ENCODE data around the gene PRRG3. TPM values are rescaled to one million over a fixed set of nuclear protein-coding genes. Genes with fewer than 3 reads are reported as not detected.

PRRG3 gene
- total RNA-seq, 1 donor from 2014 or later = 0.18 TPM

DNA sequence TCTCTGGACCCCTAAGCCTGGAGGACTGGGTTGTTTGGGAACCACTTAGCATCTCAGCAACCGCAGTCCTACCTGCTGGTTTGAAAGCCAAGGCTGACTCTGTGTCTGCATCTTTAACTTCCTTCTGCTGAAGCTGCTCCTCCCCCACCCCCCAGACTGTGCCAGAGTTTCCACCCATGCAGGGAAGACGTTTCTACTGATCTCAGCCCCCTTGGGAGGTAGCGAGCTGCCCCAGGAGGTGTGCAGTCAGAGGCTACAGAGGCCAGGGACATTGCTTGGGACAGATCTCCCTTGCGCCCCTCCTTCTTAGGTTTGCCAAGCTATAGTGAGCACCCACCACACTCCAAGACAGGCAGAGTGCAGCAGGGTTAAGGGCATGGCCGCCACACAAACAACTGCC, 15.9 kb downstream of the PRRG3 start:
- H3K9me3 Mint-ChIP-seq (ENCODE audit: unreplicated experiment) = no peaks in the 10 kb centered on the region
- Histone ChIP-seq H3K27ac (ENCODE audit: low read depth, low read length) (no peak overlapping the region), H3K4me2 (ENCODE audit: low read length) (no peak overlapping the region), H3K27me3 (ENCODE audit: insufficient read depth, low read length) (no peaks in the 10 kb centered on the region), H4K20me1 (ENCODE audit: insufficient read depth, low read length) (no peaks in the 10 kb centered on the region), H3K36me3 (ENCODE audit: insufficient read depth, low read length) (no peaks in the 10 kb centered on the region), H3K4me3 (ENCODE audit: insufficient read depth, low read depth, low read length) (no peak overlapping the region), H3K9me3 (ENCODE audit: insufficient read depth, low read depth, low read length) (no peaks in the 10 kb centered on the region), H3K79me2 (ENCODE audit: insufficient read depth, low read length) (no peaks in the 10 kb centered on the region), H2AFZ (ENCODE audit: low read depth, low read length) (no peak overlapping the region), H3K4me1 (ENCODE audit: insufficient read depth, low read length) (no peaks in the 10 kb centered on the region), H3K9ac (ENCODE audit: low read length) (no peak overlapping the region)
- H3K4me1 Mint-ChIP-seq (ENCODE audit: low read depth, unreplicated experiment) = peaks cover 4% of the 10 kb centered on the region
- no peak overlapping the region for H3K27ac Mint-ChIP-seq (ENCODE audit: unreplicated experiment)
- FAIRE-seq (no peak), DNase-seq (ENCODE audit: low read depth) (no peak)
- no peak overlapping the region for H3K4me3 Mint-ChIP-seq (ENCODE audit: unreplicated experiment)
- H3K36me3 Mint-ChIP-seq (ENCODE audit: low read depth, unreplicated experiment) = no peaks in the 10 kb centered on the region
- H3K27me3 Mint-ChIP-seq (ENCODE audit: low read depth, unreplicated experiment) = peaks cover 15% of the 10 kb centered on the region
- no peak for TF ChIP-seq EZH2 (IDR thresholded peaks at IDR 0.05; ENCODE audit: insufficient read depth, low read length)
- TF ChIP-seq, protein P1, sequence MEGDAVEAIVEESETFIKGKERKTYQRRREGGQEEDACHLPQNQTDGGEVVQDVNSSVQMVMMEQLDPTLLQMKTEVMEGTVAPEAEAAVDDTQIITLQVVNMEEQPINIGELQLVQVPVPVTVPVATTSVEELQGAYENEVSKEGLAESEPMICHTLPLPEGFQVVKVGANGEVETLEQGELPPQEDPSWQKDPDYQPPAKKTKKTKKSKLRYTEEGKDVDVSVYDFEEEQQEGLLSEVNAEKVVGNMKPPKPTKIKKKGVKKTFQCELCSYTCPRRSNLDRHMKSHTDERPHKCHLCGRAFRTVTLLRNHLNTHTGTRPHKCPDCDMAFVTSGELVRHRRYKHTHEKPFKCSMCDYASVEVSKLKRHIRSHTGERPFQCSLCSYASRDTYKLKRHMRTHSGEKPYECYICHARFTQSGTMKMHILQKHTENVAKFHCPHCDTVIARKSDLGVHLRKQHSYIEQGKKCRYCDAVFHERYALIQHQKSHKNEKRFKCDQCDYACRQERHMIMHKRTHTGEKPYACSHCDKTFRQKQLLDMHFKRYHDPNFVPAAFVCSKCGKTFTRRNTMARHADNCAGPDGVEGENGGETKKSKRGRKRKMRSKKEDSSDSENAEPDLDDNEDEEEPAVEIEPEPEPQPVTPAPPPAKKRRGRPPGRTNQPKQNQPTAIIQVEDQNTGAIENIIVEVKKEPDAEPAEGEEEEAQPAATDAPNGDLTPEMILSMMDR (IDR thresholded peaks at IDR 0.05; ENCODE audit: insufficient read depth, low read depth, low read length) = no peak

DNA sequence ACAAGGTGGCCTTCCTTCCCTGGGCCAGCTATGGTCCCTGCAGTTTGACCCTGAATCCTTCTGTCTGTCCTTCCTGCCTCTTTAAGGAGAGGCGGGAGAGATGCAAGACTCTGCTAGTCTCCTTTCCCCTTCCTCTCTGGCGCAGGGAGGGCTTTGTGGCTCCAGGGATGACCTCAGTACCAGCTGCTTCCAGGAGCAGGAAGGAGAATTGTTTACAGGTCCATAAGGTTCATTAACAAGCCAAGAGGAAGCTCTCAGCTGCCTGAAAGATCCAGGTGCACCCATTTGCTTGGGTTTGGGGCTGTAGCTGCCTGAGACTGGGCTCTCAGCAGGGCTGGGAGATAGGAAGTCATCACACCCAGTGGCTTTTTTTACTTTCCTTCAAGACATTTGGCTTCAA, 16.5 kb downstream of the PRRG3 start:
- DNase-seq (ENCODE audit: low read depth) (no peak), FAIRE-seq (no peak)
- Histone ChIP-seq H3K27me3 (ENCODE audit: insufficient read depth, low read length) (no peaks in the 10 kb centered on the region), H2AFZ (ENCODE audit: low read depth, low read length) (no peak overlapping the region), H4K20me1 (ENCODE audit: insufficient read depth, low read length) (no peaks in the 10 kb centered on the region), H3K27ac (ENCODE audit: low read depth, low read length) (no peak overlapping the region), H3K4me1 (ENCODE audit: insufficient read depth, low read length) (no peaks in the 10 kb centered on the region), H3K36me3 (ENCODE audit: insufficient read depth, low read length) (no peaks in the 10 kb centered on the region), H3K9ac (ENCODE audit: low read length) (no peak overlapping the region), H3K4me2 (ENCODE audit: low read length) (no peak overlapping the region), H3K79me2 (ENCODE audit: insufficient read depth, low read length) (no peaks in the 10 kb centered on the region), H3K4me3 (ENCODE audit: insufficient read depth, low read depth, low read length) (no peak overlapping the region), H3K9me3 (ENCODE audit: insufficient read depth, low read depth, low read length) (no peaks in the 10 kb centered on the region)
- no peak overlapping the region for H3K27ac Mint-ChIP-seq (ENCODE audit: unreplicated experiment)
- no peaks in the 10 kb centered on the region for H3K9me3 Mint-ChIP-seq (ENCODE audit: unreplicated experiment)
- no peaks in the 10 kb centered on the region for H3K36me3 Mint-ChIP-seq (ENCODE audit: low read depth, unreplicated experiment)
- TF ChIP-seq, protein P1 (IDR thresholded peaks at IDR 0.05; ENCODE audit: insufficient read depth, low read depth, low read length) = no peak
- no peak for TF ChIP-seq EZH2 (IDR thresholded peaks at IDR 0.05; ENCODE audit: insufficient read depth, low read length)
- peaks cover 21% of the 10 kb centered on the region for H3K27me3 Mint-ChIP-seq (ENCODE audit: low read depth, unreplicated experiment)
- peaks cover 4% of the 10 kb centered on the region for H3K4me1 Mint-ChIP-seq (ENCODE audit: low read depth, unreplicated experiment)
- H3K4me3 Mint-ChIP-seq (ENCODE audit: unreplicated experiment) = no peak overlapping the region

DNA sequence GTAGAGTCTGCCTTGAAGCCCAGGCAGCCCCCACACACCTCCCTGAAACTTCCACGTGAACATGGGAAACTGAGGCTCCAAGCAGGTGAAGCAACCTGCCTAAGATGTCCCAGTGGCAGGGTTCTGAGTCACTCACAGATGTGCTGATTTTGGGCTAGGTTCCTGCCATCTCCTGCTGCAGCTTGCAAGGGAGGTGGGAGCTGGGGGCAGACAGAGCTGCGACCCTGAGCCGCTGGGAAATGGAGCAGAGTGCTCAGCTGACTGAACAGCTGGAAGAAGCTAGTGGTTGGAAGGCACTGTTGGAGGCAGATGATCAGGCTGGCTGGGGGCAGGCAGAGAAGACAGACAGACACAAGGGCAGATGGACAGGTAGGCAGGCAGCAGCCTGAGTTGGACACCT, 17.0 kb downstream of the PRRG3 start:
- Histone ChIP-seq H4K20me1 (ENCODE audit: insufficient read depth, low read length) (no peaks in the 10 kb centered on the region), H3K4me3 (ENCODE audit: insufficient read depth, low read depth, low read length) (no peak overlapping the region), H3K27ac (ENCODE audit: low read depth, low read length) (no peak overlapping the region), H2AFZ (ENCODE audit: low read depth, low read length) (no peak overlapping the region), H3K27me3 (ENCODE audit: insufficient read depth, low read length) (no peaks in the 10 kb centered on the region), H3K36me3 (ENCODE audit: insufficient read depth, low read length) (no peaks in the 10 kb centered on the region), H3K9ac (ENCODE audit: low read length) (no peak overlapping the region), H3K4me1 (ENCODE audit: insufficient read depth, low read length) (no peaks in the 10 kb centered on the region), H3K4me2 (ENCODE audit: low read length) (no peak overlapping the region), H3K9me3 (ENCODE audit: insufficient read depth, low read depth, low read length) (no peaks in the 10 kb centered on the region), H3K79me2 (ENCODE audit: insufficient read depth, low read length) (no peaks in the 10 kb centered on the region)
- DNase-seq (ENCODE audit: low read depth) (no peak), FAIRE-seq (no peak)
- H3K4me3 Mint-ChIP-seq (ENCODE audit: unreplicated experiment) = no peak overlapping the region
- TF ChIP-seq EZH2 (IDR thresholded peaks at IDR 0.05; ENCODE audit: insufficient read depth, low read length) = no peak
- TF ChIP-seq, protein P1 (IDR thresholded peaks at IDR 0.05; ENCODE audit: insufficient read depth, low read depth, low read length) = no peak
- peaks cover 23% of the 10 kb centered on the region for H3K27me3 Mint-ChIP-seq (ENCODE audit: low read depth, unreplicated experiment)
- H3K27ac Mint-ChIP-seq (ENCODE audit: unreplicated experiment) = no peak overlapping the region
- H3K36me3 Mint-ChIP-seq (ENCODE audit: low read depth, unreplicated experiment) = no peaks in the 10 kb centered on the region
- H3K9me3 Mint-ChIP-seq (ENCODE audit: unreplicated experiment) = no peaks in the 10 kb centered on the region
- peaks cover 4% of the 10 kb centered on the region for H3K4me1 Mint-ChIP-seq (ENCODE audit: low read depth, unreplicated experiment)
